Activated B cell treated with CpG ODN at 0.5 μM for 24 hours (primary cell): ENCODE data around the gene MRPL50. TPM values are rescaled to one million over a fixed set of nuclear protein-coding genes. Genes with fewer than 3 reads are reported as not detected.
A peak's percentile ranks its signal among the peaks of the same experiment; 100 is the strongest.

Source experiments
- ATAC-seq: fragments of 200-7000 bp; cut with Tn5 transposase; one replicate; pipeline ENCODE4 v1.10.0; 2021; ENCODE audit warnings: low read depth, mild to moderate bottlenecking, moderate library complexity
- CTCF ChIA-PET: fragments of 350-600 bp; sonication (Branson Sonifier 250); formaldehyde crosslinking; loops from one replicate; lab custom pipeline; 2021; ENCODE audit warnings: antibody characterized with exemption; lab: Charles Lee
- POLR2A ChIA-PET: fragments of 350-600 bp; sonication (Branson Sonifier 250); formaldehyde crosslinking; loops from one replicate; lab custom pipeline; 2021; ENCODE audit warnings: antibody characterized with exemption; lab: Charles Lee
- DNase-seq: peaks from one replicate; pipeline ENCODE4 v3.0.0; 2022
- H3K27ac Mint-ChIP-seq: one replicate; pipeline ENCODE4 v1.8.0; 2020; ENCODE audit warnings: mixed read lengths
- H3K27me3 Mint-ChIP-seq: one replicate; pipeline ENCODE4 v1.8.0; 2021; ENCODE audit warnings: mixed read lengths
- H3K36me3 Mint-ChIP-seq: one replicate; pipeline ENCODE4 v1.8.0; 2021; ENCODE audit warnings: low read depth, mixed read lengths
- H3K4me1 Mint-ChIP-seq: one replicate; pipeline ENCODE4 v1.8.0; 2021; ENCODE audit warnings: mixed read lengths
- H3K4me3 Mint-ChIP-seq: one replicate; pipeline ENCODE4 v1.8.0; 2020; ENCODE audit warnings: mild to moderate bottlenecking, mixed read lengths
- H3K9me3 Mint-ChIP-seq: one replicate; pipeline ENCODE4 v1.8.0; 2020; ENCODE audit warnings: mixed read lengths
- intact Hi-C: fragments of 100-400 bp; cut with micrococcal nuclease; formaldehyde crosslinking; loops from one replicate; pipeline ENCODE4 v1.15.1; 2024
- total RNA-seq: library from RNA; stranded (reverse); gene quantifications from 2 replicates; pipeline ENCODE4 v1.2.3, GENCODE V29; 2022
- TF ChIP-seq, protein P1 (sequence below): fragments of 200-600 bp; IDR thresholded peaks from one replicate; pipeline ENCODE4 v1.8.0; 2022; ENCODE audit warnings: antibody characterized with exemption, mild to moderate bottlenecking

Gene MRPL50
- total RNA-seq, 1 donor from 2014 or later: 14.0 TPM

DNA sequence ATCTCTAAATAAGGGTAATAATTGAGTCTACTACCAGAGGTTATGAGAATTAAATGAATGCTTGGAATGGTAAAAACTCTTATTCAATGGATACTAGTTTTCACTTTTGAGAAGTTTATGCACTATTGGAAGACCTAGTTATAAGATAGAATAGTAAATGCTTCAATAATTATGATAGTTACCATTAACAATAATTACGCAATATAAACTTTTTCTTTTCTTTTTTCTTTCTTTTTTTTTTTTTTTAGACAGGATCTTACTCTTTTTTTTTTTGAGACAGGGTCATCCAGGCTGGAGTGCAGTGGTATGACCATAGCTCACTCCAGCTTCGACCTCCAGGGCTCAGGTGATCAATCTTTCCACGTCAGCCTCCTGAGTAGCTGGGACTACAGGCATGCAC, 30.5 kb upstream of the MRPL50 start:
- H3K27me3 Mint-ChIP-seq: peaks cover 7% of the 10 kb centered on the region
- no peak overlapping the region for H3K4me3 Mint-ChIP-seq
- no peak overlapping the region for H3K27ac Mint-ChIP-seq
- DNase-seq (no peak), ATAC-seq (no peak)
- TF ChIP-seq, protein P1, sequence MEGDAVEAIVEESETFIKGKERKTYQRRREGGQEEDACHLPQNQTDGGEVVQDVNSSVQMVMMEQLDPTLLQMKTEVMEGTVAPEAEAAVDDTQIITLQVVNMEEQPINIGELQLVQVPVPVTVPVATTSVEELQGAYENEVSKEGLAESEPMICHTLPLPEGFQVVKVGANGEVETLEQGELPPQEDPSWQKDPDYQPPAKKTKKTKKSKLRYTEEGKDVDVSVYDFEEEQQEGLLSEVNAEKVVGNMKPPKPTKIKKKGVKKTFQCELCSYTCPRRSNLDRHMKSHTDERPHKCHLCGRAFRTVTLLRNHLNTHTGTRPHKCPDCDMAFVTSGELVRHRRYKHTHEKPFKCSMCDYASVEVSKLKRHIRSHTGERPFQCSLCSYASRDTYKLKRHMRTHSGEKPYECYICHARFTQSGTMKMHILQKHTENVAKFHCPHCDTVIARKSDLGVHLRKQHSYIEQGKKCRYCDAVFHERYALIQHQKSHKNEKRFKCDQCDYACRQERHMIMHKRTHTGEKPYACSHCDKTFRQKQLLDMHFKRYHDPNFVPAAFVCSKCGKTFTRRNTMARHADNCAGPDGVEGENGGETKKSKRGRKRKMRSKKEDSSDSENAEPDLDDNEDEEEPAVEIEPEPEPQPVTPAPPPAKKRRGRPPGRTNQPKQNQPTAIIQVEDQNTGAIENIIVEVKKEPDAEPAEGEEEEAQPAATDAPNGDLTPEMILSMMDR: no peak
- ChIA-PET POLR2A (no interaction called here), CTCF (no interaction called here)
- intact Hi-C loops: no loop called here
- H3K9me3 Mint-ChIP-seq: no peaks in the 10 kb centered on the region
- peaks cover 13% of the 10 kb centered on the region for H3K4me1 Mint-ChIP-seq
- H3K36me3 Mint-ChIP-seq: no peaks in the 10 kb centered on the region

DNA sequence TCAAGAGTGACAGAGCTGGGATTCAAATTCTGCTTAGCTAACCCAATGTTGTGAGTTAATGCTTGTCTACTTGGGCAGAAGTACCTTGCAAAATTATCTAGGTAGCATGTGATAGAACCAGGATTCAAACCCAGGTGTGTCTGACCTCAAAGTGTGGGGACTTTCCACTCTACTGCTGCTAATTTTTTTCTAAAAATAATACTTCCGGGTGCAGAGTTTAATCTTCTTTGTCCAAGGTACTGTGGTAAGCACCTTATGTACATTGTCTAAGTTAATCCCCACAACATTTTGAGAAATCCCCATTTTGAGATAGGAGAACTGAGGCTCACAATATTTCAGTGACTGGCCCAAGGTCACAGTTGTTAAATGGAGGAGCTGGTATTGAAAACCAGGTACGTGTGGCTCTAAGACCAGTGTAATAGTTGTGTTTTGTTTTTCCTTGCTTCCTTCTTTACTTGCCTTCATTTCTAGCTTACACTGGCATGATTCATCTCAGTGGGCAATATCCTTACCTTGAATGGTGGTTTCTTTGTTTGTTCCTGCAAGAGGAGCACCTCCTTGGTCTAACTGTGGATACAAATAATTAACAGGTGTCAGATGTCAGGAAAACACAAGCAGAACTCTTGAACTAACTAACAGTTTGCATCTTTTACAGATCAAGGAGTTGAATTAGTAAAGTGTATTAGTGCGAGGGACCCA, 29.7 kb upstream of the MRPL50 start:
- CTCF ChIA-PET: no interaction called here

DNA sequence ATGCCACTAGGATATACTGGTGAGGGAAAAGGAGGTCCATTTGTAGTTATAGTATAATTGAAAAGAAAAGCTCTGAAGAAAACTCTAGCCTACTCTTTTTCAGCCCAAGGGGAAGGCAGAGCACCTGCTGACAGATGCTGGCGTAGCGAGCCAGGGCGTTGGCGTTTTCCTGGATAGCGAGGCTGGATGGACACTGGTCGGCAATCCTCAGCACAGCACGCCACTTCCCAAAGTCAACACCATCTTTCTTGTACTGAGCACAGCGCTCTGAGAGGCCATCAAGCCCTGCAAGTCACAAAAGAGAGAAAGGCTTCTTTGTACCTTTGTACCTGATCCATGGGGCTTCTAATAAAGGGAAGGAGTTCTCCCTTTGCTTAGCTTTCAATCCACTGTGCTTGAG, 28.9 kb upstream of the MRPL50 start:
- Mint-ChIP-seq H3K9me3 (no peaks in the 10 kb centered on the region), H3K27ac (peak overlapping the region; percentile 9), H3K36me3 (no peaks in the 10 kb centered on the region), H3K27me3 (peaks cover 7% of the 10 kb centered on the region), H3K4me3 (no peak overlapping the region), H3K4me1 (peaks cover 13% of the 10 kb centered on the region)
- ATAC-seq: no peak
- intact Hi-C loops: no loop called here
- ChIA-PET CTCF (no interaction called here), POLR2A (interaction anchor here (0.6 kb wide), 1 partner anchor 29 kb away, joined by 3 read pairs; the partner anchor contains the start of genes MRPL50 and ZNF189)
- no peak for DNase-seq
- TF ChIP-seq, protein P1: no peak

More for the DNA sequence above, 29.7 kb upstream of the MRPL50 start:
- Mint-ChIP-seq H3K36me3 (no peaks in the 10 kb centered on the region), H3K27me3 (peaks cover 7% of the 10 kb centered on the region), H3K4me3 (no peak overlapping the region), H3K9me3 (no peaks in the 10 kb centered on the region), H3K4me1 (peaks cover 13% of the 10 kb centered on the region), H3K27ac (peak overlapping the region; percentile 20)
- DNase-seq (no peak), ATAC-seq (no peak)
- TF ChIP-seq, protein P1: no peak
- POLR2A ChIA-PET: no interaction called here
- intact Hi-C loops: no loop called here

DNA sequence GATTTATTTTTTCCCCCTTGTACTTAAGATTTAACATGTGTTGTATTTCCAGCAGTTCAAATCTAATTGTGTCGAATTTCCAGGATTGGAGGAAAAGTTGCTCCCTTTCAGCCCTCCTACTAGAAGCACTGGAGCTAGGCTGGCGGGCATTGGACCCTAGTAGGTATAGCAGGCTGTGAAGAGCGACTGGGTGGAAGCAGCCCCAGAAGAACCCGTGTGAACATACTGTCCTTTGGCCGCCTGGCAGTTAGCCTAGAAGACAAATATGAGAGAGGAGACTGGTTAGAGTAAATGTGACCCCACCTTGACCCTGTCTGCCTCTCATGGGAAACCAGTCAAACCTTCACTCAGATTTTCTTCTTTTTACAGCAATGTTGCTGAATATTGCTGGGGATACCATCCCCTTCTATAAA, 23.2 kb upstream of the MRPL50 start:
- H3K27me3 Mint-ChIP-seq: peaks cover 3% of the 10 kb centered on the region
- ATAC-seq (no peak), DNase-seq (no peak)
- peaks cover 11% of the 10 kb centered on the region for H3K9me3 Mint-ChIP-seq
- H3K27ac Mint-ChIP-seq: no peak overlapping the region
- peaks cover 5% of the 10 kb centered on the region for H3K36me3 Mint-ChIP-seq
- CTCF ChIA-PET: no interaction called here
- TF ChIP-seq, protein P1: no peak
- POLR2A ChIA-PET: no interaction called here
- intact Hi-C loops: no loop called here
- H3K4me3 Mint-ChIP-seq: no peak overlapping the region
- H3K4me1 Mint-ChIP-seq: no peaks in the 10 kb centered on the region

DNA sequence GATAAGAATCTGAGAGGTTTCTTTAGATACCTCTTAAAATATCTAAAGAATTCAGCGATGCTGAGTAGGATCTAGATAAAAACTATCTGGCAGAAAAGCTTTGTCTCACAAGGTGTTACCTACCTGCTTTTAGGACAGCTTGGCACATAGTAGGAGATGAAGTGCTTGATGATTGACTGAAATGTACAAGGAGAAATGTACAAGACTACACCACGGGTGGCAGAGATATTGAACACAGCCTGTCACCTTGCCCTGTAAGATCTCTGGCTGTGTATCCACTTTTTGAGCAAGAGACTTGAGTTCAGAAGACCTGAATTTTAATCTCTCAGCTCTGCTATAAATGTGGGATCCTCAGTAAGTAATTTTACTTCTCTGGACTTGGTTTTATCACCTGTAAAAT, 21.4 kb upstream of the MRPL50 start:
- ATAC-seq: no peak
- CTCF ChIA-PET: no interaction called here
- no peaks in the 10 kb centered on the region for H3K4me1 Mint-ChIP-seq

More for the DNA sequence above, 21.4 kb upstream of the MRPL50 start:
- H3K4me3 Mint-ChIP-seq: no peak overlapping the region
- no peak overlapping the region for H3K27ac Mint-ChIP-seq
- no peak for DNase-seq
- POLR2A ChIA-PET: no interaction called here
- peaks cover 3% of the 10 kb centered on the region for H3K27me3 Mint-ChIP-seq
- intact Hi-C loops: no loop called here
- peaks cover 19% of the 10 kb centered on the region for H3K9me3 Mint-ChIP-seq
- peaks cover 12% of the 10 kb centered on the region for H3K36me3 Mint-ChIP-seq
- TF ChIP-seq, protein P1: no peak
